HG02610 (cell line): ENCODE data around the gene ENGASE.

Experiments used
- ATAC-seq: cut with Tn5 transposase; IDR thresholded peaks from one replicate; pipeline ENCODE4 v1.9.1; 2021; ENCODE audit warnings: mild to moderate bottlenecking, moderate library complexity; ENCODE audit not compliant: unreplicated experiment

ENGASE gene

GRCh38 chr17:79133214-79133613 is 58.6 kb downstream of the ENGASE start:
- no peak for ATAC-seq

GRCh38 chr17:79133985-79134384 is 59.4 kb downstream of the ENGASE start:
- no peak for ATAC-seq

GRCh38 chr17:79135011-79135410 is 60.4 kb downstream of the ENGASE start:
- ATAC-seq, result no peak

- no peak for ATAC-seq
Observed at GRCh38 chr17:79135628-79136405, 61.2 kb downstream of the ENGASE start.
